T47D (cell line): ENCODE data around the gene VSX2.
"Not testable (repeated sequence)": the region's sequence is repeated elsewhere in the genome, so short reads cannot be mapped to it uniquely, and the experiment has no call there.

ENCODE experiments used
- DNase-seq, 2 experiments: peaks; one replicate each; pipeline versions ENCODE4 v3.0.0 to v3.0.0-alpha.2; 2011 to 2012; ENCODE audit warnings: low read depth in 1 of 2, low spot score in 1 of 2
- JUND ChIP-seq: IDR thresholded peaks from 2 replicates; pipeline ENCODE4 v1.6.1; 2012; ENCODE audit warnings: low read depth
- in situ Hi-C: cut with HindIII; loops from 2 replicates; pipeline ENCODE4 v1.10.0; 2016; ENCODE audit warnings: low sequenced_read_pairs, low pct_unique_long_range_greater_than_20kb

Gene VSX2

DNA sequence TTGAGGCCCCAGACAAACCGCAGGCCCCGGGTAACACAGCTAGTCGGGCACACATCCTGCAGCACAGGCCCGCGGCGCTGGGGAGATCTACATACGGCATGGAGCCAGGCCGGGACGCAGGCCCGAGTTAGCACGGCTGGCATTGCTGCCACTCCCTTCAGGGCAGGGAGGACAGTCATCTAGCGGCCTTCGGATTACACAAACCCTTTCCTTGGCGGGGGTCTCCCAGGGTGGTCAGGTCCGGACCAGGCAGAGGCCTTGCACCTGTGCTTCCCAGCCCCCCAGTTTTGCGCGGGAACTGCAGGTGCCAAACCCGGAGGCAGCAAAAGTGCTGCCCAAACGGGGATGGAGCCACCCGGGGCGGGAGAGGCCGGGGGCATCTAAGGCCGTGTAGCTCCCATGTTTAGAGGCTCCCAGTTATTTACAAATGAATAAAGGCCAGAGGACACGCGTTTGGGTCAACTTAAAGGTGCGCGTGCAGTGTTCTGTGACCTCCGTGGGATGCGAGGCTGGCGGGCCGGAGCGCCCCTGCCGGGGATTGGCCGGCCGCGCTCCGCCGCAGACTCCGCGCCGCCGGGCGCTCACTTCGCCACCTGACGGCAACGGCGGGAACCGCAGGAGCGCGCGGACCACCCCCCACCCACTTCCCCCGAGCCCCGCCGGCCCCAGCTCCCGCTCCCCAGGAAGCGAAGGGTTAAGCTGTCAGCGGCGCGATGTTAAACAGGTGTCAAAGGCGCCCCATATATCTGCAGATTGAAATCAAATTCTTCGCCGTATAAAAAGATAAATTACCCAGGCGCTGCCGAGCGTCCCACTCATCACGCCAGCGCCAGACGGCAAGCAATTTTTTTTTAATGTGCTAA, 18.1 kb downstream of the VSX2 start:
- in situ Hi-C loops = no loop called here
- peak; percentile 58 to 85 for DNase-seq
- TF ChIP-seq JUND = no peak

DNA sequence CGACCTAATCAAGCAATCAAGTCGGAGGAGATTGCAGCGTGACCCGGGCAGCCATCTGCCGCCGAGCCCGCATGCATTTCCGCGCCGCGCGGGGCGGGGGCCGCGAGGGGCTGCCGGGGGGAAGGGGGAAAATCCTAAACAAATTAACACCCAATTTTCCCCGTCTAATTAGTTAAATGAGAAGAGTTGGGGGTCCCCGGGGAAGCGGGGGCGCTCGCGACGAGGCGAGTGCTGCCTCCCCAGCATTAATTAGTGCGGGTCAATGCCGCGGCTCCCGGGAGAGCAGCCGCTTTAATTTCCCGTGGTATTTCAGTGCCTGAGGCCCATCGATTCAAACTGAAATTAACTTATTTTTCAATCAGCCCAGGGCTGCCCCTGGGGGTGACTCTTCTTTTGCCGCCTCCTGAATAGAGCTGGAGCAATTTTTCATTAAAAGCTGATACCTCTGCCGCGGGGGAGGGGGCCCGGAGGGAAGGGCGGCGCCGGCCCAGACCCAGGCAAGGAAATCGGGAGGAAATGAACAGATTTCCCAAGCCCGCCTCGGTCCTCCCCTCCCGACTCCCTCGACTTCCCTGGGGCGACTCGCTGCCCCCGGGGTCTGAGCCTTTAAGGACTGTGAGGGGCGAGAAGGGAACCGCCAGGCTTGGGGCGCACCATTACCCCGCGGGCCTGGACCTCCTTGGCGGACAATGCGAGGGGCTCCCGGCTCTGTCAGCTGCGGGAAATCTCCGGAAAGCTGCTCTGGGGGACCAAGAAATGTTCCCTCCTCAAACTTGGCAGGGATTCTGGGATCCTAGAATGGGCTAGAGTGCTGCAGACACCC, 18.9 kb downstream of the VSX2 start:
- TF ChIP-seq JUND = no peak
- in situ Hi-C loops = no loop called here
- no peak for DNase-seq

DNA sequence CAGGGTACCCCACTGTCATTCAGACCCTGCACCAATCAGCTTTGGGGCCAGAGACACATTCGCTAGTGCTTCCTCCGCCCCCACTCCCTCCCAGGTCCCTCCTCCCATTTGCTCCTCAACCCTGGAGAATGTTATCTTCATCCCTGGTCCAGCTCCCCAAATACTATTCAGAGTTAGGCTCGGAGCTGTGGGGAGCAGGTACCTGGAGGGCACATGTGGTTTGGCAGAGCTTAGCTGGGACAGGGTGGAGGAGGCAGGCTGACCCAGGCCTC, 19.5 kb downstream of the VSX2 start:
- no peak for TF ChIP-seq JUND
- in situ Hi-C loops = no loop called here
- no peak for DNase-seq

DNA sequence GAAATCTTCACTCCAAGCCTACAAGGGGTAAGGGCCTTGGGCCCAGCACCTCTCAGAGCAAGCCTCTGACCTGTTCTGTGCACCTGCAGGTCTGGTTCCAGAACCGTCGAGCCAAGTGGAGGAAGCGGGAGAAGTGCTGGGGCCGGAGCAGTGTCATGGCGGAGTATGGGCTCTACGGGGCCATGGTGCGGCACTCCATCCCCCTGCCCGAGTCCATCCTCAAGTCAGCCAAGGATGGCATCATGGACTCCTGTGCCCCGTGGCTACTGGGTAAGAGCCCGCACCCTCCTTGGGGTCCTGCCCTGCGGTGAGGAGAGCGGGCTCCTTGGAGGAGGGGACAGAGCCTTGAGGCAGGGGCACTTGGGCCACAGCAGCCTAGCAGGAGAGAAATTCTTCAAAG, 20.3 kb downstream of the VSX2 start:
- DNase-seq = no peak
- in situ Hi-C loops = no loop called here
- no peak for TF ChIP-seq JUND

DNA sequence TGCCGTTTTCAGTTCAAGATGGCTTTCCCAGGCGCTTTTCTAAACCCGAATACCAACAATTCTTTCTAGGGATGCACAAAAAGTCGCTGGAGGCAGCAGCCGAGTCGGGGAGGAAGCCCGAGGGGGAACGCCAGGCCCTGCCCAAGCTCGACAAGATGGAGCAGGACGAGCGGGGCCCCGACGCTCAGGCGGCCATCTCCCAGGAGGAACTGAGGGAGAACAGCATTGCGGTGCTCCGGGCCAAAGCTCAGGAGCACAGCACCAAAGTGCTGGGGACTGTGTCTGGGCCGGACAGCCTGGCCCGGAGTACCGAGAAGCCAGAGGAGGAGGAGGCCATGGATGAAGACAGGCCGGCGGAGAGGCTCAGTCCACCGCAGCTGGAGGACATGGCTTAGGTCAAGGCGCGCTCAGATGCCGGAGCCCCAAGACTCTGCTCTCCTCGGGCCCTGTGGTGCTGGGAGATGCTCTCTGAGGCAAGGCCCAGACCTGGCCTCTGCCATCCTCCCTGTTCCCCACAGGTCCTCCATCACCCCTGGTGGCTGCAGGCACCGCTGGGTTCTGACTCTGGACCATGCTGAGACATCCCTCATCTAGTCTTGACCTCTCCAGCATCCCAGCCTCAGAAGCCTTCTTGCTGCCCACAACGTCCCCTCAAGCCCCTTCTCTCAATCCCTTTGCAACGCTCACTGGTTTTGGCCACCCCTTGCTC, 21.4 kb downstream of the VSX2 start:
- DNase-seq = no peak
- in situ Hi-C loops = no loop called here
- TF ChIP-seq JUND = no peak

GRCh38 chr14:74261288-74261687, 22.0 kb downstream of the VSX2 start:
- no peak for TF ChIP-seq JUND
- no peak for DNase-seq
- in situ Hi-C loops = no loop called here

- TF ChIP-seq JUND = no peak
- no peak for DNase-seq
- in situ Hi-C loops = no loop called here
Observed at GRCh38 chr14:74262076-74262475, 22.8 kb downstream of the VSX2 start.

DNA sequence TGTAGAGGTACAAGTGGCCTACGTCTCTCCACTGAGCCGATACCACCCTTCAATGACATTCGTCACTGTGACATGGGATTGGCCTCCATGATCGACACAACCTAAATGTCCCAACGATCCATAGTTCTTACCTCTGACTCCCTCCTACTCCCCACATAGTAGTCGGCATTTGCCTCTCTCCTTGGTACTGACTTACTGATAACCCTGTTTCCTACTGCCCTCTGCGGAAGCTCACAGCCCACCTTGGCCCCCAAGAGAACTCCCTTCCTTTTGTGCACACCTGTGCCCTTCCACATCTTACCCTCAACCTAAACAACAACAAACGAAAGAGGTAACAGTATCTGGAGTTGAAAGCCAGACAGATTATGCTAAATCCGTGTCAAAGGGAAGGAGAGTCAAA, 23.9 kb downstream of the VSX2 start:
- TF ChIP-seq JUND = no peak
- no peak for DNase-seq
- in situ Hi-C loops = no loop called here

- in situ Hi-C loops = no loop called here
- no peak for TF ChIP-seq JUND
- DNase-seq = no peak
Observed at GRCh38 chr14:74263921-74264320, 24.7 kb downstream of the VSX2 start.

GRCh38 chr14:74265301-74265965, 26.2 kb downstream of the VSX2 start:
- no peak for DNase-seq
- in situ Hi-C loops = no loop called here
- TF ChIP-seq JUND = no peak

DNA sequence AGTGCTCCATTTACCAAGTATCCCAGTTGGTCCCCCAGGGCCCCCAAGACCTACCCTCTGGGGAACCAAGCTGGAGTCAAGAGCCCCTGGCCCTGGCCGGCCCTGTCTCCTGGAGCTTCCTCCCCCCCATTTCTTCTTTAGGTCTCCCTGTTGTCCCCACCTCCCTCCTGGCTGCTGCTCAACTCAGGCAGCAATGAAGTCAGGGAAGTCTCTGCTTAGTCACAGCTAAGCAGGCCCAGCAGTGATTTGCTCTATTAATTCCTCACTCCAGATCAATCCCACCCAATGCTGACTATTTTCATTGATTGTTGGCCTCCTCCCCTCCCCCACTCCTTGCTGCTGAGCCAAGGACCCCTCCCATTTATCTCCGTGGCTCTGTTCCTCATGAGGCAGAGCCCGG, 28.3 kb downstream of the VSX2 start:
- no peak for DNase-seq
- in situ Hi-C loops = no loop called here
- no peak for TF ChIP-seq JUND

DNA sequence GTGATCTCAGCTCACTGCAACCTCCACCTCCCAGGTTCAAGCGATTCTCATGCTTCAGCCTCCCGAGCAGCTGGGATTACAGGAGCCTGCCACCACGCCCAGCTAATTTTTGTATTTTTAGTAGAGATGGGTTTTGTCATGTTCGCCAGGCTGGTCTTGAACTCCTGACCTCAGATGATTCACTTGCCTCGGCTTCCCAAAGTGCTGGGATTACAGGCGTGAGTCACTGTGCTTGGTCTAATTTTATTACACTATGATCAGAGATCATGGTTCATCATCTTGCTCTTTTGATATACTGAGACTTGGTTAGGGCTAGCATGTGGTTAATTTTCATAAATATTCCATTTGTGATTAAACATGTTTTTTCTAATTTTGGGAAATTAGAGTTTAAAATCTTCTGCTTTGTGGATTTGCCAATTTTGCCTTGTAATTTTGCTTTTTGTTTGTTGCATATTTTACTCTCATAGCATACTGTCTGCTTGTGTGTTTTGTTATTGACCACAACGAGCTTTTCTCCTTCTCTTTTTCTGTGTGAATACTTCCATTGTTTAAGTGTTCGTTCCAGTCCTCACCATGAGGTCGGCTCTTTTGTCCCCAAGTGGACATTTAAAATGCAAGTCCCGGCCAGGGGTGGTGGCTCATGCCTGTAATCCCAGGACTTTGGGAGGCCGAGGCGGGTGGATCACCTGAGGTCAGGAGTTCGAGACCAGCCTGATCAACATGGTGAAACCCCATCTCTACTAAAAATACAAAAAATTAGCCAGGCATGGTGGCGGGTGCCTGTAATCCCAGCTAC, 31.3 kb downstream of the VSX2 start:
- DNase-seq, in situ Hi-C loops: not testable (repeated sequence)
